ENCODE data around the gene PLEKHJ1.

Gene PLEKHJ1

GRCh38 chr19:2195361-2195760, 40.8 kb downstream of the PLEKHJ1 start:
- no peak for DNase-seq

- no peak for DNase-seq
Measured at GRCh38 chr19:2194513-2195078, 41.5 kb downstream of the PLEKHJ1 start.

GRCh38 chr19:2193807-2194206, 42.3 kb downstream of the PLEKHJ1 start:
- DNase-seq: no peak

- no peak for DNase-seq
Measured at GRCh38 chr19:2192862-2193261, 43.3 kb downstream of the PLEKHJ1 start.

- DNase-seq: no peak
Measured at GRCh38 chr19:2191456-2192310, 44.4 kb downstream of the PLEKHJ1 start.

GRCh38 chr19:2190848-2191455, 45.2 kb downstream of the PLEKHJ1 start:
- DNase-seq: no peak

GRCh38 chr19:2189880-2190279, 46.2 kb downstream of the PLEKHJ1 start:
- DNase-seq: no peak

- no peak for DNase-seq
Measured at GRCh38 chr19:2188708-2189385, 47.3 kb downstream of the PLEKHJ1 start.

GRCh38 chr19:2187159-2187558, 49.0 kb downstream of the PLEKHJ1 start:
- DNase-seq: no peak

GRCh38 chr19:2186071-2186846, 49.9 kb downstream of the PLEKHJ1 start:
- no peak for DNase-seq

GRCh38 chr19:2185734-2186070, 50.4 kb downstream of the PLEKHJ1 start:
- DNase-seq: no peak

- no peak for DNase-seq
Measured at GRCh38 chr19:2184422-2184975, 51.6 kb downstream of the PLEKHJ1 start.
